LoVo (cell line): ENCODE measurements around the gene ZNF334.

Source experiments
- DNase-seq: peaks from one replicate; pipeline ENCODE4 v3.0.0-alpha.2; 2016; ENCODE audit warnings: low spot score

Gene ZNF334

DNA sequence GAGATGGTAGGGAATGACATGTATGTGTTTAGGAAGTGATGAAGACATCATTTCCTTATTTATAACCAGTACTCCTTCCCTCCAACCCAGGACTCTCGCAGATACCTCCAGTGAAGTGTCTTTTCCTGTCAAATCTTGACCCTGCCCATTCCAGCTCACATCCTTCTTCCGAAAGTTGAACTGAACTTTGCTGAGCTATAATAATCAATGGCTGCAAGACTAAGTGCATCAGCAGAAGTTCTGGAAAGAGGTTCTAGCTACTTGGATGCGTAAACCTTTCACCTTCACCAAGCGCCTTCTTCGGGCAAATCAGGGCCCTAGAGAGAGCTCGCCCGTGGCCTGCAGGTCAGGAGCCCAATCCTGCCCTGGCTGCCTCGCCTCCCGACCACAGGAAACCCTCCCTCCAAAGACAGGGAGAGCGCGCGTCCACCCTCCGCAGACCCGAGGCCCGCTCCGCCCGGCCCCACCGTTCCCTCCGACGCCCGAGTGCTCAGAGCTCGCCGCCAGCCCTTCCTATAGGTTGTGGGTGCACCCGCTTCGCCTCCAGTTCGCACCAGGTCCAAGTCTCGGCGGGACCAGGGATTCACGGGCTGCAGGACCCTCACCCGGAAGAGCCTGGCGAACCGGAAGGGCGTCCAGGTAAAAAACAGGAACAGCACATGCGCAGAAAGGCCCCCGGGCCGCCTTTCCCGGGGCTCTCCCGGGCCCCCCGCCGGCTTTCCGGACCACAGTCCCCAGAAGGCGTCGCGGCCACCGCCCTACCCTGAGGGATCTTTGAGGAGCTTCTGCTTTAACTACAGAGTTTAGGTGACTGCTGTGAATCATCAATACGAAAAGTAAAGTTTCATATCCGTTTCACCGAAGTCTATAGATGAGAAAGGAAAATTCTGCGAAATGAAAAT lies at the start of gene ZNF334:
Gene ZNF334, minus strand, starts transcription at position 617 of the 902 bp plus-strand sequence. CDS start 1,457 bp downstream, outside the sequence.
- DNase-seq = no peak

DNA sequence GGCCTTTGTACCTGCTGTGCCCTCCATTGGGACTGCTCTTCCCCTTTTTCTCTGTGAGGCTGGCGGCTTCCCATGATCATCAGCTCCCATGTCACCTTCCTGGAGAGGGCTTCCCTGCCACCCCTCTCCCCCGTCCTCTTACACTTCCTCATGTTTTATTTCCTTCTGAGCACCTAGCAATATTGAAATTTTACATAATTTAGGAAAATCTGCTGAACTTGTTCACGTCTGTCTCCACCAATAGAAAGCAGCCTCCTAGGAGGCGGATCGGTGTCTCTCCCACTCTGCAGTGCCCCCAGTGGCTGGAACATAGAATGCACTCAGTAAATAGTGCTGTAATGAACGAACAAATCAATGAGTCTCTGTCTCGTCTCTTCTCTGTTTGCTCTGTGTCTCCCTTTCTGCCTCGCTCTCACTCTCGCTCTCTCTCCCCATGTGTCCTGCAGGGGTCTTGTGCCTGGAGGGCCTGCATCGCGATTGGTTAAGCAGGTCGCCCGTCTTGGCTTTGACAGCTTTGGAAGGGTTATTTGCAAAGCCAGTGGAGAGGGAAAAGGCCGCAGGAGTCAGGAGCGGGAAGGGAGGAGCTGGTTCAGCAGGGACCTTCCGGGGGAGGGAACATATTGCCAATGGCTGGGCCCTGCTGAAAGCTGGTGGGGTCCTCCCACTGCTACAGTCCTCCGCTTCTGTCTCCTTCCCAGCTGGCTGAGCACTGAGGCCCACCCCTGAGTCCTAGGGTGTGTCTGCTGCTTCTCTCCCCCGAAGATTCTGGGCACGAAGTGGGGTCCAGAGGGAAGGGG lies 49.2 kb upstream of the ZNF334 start:
- peak; percentile 62 for DNase-seq

DNA sequence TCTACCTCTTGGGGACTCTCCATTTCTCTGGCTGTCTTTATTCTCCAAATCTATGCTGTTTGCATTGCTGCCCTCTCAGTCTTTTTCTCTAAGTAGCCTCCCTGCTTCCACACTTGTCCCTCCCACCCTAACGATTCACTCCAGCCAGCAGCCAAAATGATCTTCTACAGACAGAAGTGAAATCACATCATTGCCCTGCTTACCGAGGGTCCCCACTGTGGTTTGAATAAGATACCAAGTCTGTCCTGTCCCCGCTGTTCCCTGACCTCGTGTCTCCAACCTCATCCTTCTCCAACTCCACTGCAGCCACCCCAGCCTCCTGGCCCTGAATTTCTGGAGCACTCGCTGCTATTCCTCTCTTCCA lies 48.6 kb upstream of the ZNF334 start:
- DNase-seq = no peak

DNA sequence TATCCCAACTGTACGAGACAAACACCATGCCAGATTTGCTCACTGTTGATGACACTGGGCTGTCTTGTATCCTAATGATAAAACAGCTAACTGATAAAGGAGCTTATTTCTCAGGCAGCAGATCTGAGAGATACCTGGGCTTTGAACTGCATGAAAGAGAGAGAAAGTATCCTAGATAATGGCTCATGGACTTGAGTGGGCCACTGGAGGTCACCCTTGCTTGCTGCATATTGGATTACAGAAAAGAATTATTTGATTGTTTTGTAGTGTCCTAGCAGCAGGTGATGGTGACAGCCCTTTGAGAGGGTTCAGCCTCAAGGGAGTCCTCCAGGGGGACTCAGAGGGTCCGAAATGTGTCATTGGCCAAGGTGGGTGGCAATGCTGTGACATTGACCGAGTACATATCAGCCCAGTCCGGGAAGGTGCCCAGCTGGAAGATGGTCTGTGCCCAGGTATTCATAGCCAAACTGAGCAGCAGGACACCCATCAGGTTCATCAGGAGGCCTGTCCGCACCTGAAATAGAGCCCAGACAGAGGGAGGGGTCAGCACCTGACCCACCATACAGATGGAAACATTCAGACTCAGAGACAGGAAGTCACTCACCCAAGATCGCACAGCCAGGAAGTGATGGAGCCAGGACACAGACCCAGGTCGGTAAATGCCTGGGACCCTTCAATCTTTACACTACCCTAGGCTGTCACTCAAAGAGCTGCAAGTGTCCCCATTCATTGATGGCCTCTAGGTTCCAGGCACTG lies 46.5 kb upstream of the ZNF334 start:
- no peak for DNase-seq

DNA sequence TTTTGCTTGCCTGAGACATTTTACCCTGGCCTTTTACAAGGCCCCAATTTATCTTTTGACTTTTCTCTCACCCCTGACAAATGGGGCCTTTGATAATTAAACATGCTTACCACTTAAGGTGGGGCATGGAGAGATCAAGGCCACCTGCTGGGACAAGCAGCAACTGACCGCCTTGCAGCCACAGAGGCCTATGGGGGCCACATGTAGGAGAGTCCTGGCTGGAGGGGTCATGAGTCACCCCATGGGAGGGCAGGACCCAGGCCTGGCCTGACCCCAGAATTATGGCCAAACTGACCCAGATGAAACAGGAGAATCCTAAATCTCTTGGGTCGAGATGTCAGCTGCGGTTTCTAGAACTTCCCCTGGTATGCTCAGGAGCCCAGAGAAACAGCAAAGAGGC lies 45.6 kb upstream of the ZNF334 start:
- DNase-seq = no peak

DNA sequence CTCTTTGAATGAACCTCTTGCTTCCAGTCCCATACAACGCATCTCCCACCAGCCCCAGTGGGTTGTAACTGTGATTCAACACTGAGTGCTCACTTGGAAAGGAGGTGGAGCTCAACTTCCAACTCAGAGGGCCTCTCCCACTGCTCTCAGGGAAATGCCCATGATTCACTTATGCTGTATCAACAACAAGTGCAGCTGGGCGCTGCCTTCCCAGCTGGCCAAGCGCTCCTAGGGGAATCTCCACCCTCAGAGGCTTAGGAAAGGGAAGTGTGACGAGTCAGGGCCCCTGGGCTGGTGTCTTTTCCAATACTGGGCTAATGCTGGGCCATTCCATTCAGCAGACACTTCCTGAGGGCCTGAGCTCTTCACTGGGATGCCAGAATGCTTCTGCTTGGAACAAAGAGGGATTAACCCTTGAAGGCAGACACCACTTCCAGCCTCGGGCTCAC lies 45.2 kb upstream of the ZNF334 start:
- peak; percentile 5 for DNase-seq

DNA sequence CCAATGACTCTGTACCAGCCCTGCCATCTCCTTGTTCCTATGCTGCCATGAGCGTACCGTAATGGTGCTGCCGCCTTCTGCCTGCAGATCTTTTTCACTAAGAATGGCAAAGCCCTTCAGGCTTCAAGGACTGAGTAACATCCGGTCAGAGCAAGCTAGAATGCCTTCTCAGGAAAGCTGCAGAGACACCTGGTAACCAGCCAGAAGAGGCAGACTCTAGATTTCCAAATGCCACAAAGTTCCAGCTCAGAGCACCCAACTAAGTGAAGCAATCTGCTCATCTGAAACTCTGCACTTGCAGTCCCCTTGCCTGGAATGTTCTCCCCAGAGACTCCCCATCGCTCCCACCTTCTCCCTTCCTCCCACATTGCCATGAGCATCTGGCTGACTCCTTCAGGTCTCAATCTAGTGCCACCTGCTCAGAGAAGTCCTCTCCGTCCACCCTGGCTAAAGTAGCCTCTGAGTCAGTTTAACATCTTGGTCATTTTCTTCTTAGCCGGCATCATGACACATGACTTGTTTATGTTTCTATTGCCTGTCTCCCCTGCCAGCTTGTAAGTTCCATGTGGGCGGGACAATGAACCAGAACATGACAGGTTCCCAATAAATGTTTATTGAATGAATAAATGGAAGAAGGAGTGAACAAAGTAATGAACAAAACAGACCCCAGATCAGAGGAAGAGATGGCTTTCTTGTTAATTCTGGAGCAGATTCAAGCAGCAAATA lies 44.0 kb upstream of the ZNF334 start:
- no peak for DNase-seq

DNA sequence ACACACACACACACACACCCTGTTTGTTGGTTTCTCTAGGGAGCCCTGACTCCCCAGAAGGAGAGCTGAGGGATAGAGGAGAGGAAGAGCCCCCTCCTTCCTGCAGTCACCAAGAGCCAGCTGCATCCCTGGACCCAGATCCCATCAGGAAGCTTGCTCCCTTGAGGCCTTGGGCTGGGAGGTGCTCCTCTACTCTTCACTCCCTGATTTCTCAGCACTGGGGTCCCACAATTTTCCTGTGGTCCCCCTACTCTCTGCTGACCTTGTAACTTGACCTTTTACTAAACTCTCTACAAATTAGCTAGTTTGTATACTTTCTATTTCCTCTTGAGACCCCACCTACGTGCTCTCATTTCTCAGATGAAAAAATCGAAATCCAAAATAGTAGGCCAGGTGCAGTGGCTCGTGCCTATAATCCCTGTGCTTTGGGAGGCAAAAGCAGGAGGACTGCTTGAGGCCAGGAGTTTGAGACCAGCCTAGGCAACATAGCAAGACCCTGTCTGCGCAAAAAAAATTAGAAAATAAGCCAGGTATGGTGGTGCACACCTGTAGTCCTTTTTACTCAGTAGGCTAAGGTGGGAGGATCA lies 42.1 kb upstream of the ZNF334 start:
- DNase-seq = no peak

DNA sequence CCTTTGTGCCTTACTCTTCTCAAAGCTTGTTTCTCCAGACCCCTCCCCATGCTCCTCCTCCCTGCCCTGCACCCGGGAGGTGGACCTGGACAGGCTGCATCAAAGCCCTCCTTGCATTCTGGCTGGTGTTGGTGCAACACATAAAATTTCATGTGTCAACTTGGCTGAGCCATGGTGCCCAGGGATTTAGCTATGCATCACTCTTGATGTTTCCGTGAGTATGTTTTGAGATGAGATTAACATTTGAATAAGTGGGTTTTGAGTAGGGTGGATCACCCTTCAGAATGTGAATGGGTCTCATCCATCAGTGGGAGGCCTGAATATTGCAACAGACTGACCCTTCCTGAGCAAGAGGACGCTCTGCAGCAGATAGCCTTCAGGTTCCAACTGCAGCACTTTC lies 41.5 kb upstream of the ZNF334 start:
- DNase-seq = no peak

DNA sequence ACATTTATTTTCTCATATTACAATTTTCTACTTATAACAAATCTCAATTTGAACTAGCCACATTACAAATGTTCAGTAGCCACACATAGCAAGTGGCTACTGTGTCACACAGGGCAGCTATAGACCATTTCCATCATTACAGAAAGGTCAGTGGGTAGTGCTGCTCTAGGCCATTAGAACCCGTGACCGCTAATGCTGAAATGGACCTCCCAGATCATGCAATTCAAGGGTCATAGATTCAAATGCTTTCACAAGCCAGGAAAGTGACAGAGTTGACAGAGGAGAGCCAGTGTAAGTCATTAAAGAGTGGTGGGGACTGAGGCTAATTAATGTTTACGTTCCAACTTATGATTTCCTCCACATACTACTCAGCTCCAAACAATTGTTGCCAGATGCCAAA lies 40.6 kb upstream of the ZNF334 start:
- DNase-seq = no peak

DNA sequence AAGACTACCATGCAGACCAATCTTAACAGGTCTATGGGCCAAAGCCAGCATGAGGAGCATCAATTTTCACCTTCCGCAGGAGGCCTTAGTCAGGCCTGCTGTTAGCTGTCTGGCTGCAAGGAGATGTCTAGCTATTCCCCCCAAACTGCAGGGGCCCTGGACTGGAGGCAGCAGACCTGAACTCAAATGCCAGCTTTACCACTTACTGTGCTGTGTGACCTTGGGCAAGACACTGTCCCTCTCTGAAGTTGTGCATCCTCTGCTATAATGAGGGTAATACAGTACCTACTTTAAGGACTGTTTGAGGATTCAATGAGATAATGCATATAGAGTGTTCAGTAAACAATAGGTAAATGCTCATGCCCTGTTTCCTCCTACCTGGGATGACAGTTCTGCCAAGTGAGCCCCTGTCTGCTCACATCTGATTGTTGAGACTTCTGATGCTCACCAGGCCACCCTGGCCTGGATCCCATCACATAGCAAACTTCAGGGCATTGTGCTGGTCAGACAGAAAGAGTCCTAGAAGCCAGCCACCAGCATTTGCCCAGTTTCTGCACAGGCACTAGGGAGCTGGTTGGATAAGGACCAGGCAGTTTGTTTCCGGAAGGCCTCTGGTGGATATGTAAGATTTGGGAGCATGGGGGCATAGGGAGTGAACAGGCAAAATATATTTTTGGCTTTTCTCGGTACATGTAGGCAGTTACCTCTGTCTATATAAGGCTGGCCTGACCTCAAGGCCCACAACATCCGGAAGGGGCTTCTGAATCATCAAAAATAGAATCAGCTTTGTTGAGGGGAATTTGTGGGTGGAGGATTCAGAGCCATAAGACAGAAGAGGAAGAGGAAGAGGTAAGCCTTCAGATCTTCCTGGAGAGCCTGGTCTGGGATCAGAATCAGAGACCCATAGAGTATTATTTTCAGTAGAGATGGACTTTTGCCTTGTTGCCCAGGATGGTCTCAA lies 39.4 kb upstream of the ZNF334 start:
- no peak for DNase-seq

DNA sequence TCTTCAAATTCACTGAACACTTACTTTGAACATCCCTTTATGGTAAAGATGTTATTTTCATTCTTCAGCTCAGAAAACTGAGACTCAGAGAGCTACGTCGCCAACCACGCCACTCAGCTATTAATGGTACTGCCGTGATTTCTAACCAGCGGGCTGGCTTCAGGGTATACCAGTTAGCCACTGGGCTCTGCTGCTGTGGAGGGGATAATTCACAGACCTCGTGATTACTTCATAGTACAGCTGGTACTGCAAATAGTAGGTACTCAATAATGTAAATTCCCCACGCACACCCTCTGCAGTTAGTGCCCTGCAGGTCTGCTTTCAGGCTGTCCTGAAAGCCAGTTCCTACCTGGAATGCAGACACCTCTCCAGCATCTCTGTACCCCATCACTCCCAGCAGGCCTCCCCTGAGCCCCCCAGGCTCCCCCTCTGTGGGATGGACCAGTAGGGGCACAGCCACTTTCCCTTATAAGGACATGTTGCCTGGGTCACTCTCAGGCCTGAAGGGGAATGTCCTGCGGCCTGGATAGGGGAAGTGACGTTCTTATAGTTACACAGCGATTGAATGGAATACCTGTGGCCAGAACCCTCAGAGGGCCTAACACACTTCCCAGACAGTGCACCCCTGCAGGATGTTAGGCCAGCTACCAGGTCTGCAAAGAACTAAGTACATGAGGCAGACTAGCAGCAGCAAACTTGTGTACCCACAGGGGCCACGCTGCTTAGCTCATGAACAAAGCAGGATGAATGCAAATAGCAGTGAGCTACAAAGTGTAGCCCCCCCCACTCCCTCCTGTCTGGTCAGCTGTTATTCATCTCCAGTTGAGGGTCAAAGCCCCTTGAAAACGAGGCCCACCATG lies 38.4 kb upstream of the ZNF334 start:
- DNase-seq = no peak

DNA sequence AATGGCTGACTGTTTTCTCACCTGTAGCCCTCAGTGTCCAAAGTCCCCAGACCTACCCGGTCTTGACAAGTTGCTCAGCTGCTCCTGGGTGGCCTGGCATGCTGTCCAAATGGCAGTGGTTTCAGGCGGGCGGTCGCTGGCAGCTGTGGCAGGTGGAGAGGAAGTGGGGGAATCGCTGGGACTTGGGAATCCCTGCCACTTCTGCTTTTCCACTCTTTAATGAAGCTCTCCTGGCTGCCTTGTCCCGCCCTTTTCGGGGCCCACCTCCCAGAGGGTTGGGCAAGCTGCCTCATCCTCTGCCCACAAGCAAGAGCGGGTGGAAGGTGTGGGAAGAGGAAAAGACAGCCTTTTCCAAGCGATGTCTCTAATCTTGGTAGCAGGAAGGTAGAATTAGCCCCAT lies 37.1 kb upstream of the ZNF334 start, which contains the start of gene OCSTAMP:
Gene OCSTAMP, minus strand, starts transcription at position 194 of the 400 bp plus-strand sequence. Its CDS starts 94 bp downstream, at position 100.
- DNase-seq = no peak

DNA sequence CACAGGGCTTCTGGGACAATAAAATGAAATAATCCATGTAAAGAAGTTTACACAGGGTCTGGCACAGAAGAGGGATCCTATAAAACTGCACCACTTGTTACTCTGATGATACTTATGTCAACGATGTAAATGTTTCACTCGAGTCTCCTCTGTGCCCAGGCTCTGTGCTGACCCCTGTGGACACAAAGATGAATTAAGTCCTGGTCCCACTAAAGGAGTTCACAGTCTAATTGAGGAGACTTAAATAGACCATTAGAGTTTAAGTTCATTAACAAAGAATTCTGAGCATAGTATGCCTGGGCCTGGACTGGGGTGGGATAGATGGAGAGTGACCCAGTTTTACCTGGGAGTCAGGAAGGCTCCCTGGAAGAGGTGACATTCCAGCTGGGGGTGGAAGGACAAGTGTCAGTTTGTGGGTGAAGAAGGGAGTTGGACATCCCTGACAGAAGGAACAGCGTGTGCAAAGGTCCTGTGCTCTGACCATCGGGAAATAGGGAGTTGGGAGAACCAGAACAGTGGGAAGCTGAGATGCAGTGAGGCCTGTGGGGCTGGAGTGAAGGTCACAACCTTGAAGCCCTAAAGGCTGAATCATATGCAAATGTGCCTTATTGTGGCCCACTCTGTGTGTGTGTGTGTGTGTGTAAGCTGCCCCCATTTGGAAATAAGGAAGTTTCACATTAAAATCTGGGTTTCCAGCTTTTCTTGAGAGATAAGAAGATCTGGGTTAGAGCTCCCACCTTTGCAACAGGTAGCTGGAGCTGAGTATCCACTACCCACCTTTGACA lies 36.0 kb upstream of the ZNF334 start:
- no peak for DNase-seq

DNA sequence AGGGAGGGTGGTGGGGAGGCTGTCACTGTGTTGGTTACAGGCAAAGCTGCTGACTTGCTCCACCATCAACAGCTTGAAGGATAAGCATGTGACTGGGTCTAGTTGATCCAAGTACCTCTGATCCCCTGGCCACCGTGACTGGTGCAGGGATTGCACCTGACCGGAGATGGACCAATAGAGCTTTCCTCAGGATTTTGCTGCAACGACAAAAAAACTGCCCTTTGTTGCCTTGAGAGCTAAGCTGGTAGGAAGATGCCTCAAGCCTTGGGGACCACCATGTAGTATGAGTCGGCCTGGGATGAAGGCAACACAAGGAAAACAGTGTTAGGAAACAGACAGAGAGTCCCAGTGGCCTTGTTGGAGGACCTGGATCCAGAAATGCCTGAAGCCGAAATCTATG lies 35.3 kb upstream of the ZNF334 start:
- DNase-seq = no peak

DNA sequence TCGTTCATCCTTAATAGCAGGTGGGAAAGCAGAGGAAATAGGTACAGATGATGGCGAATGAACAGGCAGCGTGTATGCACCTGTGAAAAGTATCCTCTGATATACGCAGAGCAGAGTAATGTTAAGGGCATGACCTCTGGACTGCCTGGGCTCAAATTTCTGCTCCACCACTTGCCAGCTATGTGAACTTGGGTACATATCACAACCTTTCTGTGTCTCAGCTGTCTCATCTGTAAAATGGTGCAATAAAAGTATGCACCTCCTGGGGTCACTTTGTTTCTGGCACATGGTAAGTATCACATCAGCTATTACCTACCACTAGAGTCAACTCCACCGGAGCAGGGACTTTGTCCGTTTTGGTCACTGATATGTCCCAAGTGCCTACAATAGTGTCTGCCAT lies 34.6 kb upstream of the ZNF334 start:
- DNase-seq = no peak

DNA sequence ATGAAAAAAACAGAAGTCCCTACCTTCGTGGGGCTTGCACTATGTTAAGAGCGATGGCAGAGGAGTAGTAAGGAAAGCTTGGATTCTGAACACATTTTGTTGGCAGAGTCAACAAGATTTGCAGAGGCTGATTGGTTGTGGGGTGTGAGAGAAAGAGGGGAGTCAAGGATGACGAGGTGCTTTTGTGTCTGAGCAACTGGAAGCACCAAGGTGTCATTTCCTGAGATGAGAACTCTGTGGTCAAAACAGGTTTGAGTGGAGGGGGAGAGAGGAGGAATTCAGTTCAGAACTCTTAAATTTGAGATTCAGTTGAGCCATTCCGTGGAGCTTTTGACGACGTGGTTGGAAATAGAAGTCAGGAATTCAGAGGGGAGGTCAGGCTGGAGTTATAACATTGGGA lies 33.6 kb upstream of the ZNF334 start:
- DNase-seq = no peak

DNA sequence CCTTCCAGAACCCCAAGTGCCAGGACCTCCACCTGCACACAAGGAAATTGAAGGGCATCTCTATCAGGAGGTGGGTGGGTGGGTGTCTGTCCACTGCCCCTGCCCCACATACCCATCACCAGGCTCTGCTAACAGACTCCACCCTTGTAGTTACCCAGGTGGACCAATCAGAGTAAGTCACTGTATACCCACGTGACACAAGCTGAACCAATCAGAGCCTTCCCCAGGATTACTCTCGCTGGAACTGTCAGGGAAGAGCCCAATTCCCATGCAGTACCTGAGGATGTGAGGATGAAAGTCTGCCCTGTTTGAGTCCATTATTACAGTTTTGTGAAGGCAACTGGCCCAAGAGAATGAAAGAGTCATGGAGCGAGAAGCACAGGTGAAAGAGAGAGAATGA lies 32.9 kb upstream of the ZNF334 start:
- no peak for DNase-seq
